Measurements from ENCODE around the gene FAM90A1.
"Not testable (repeated sequence)": the region's sequence is repeated elsewhere in the genome, so short reads cannot be mapped to it uniquely, and the experiment has no call there.

The FAM90A1 gene

DNA sequence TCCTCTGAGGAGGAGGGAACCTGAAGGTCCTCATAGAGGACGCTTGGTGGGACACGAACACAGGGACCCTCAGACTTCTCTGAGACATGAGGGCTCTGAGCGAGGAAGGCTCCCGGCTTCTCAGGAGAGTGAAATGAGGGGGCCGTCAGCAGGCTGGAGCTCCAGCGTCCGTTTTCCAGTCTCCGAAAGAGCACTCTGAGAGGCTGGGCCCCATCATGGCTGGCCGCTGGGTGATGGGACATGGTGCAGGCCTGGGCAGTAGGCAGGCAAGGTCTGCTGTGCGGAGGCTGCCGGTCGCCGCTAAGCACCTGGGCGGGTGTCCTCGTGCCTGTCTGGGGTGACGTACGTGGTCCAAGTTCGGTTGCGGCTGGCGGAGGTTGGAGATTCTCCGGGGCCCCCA is 5.6 kb downstream of the FAM90A1 start:
- H3K4me3 Mint-ChIP-seq, H3K27me3 Mint-ChIP-seq: not testable (repeated sequence)

GRCh38 chr12:8221375-8221774 is 6.0 kb downstream of the FAM90A1 start:
- not testable (repeated sequence) for H3K27ac Mint-ChIP-seq; H3K4me3 Mint-ChIP-seq; H3K36me3 Mint-ChIP-seq (ENCODE audit: low read depth); H3K4me1 Mint-ChIP-seq (ENCODE audit: low read depth); H3K9me3 Mint-ChIP-seq; H3K27me3 Mint-ChIP-seq

More for the DNA sequence above, 5.6 kb downstream of the FAM90A1 start:
- H3K4me1 Mint-ChIP-seq (ENCODE audit: low read depth); H3K36me3 Mint-ChIP-seq (ENCODE audit: low read depth); H3K9me3 Mint-ChIP-seq; H3K27ac Mint-ChIP-seq: not testable (repeated sequence)

DNA sequence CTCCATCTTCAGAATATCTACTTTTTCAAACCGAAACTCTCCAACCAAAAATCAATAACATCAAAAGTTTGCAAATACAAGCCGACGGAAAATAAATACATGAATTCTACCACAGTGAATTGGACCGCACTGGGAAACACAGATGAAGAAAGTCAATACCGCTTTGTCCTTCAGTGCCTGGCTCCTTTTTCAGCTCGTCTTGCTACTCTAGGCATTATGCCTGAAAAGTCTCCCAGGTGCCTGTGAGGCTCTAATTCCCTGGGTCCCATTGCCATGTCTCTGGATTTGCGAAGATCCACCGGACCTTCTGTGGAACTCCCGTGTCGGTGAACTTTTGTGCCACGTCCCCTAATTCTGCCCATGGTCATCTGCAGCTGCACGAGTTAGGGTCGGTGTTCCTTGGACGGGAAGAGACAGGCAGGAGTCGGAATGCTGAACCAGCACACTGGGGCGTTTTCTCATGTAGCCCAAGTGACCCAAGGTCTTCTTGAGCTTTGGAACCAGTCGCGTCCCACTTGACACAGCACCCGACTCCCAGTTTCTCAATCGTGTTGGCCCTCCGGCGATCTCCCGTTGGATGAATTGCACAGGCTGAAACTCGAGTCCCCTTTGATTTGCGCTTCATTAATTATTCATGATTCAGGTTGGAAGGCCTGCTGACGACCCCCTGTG is 8.6 kb downstream of the FAM90A1 start:
- not testable (repeated sequence) for H3K4me3 Mint-ChIP-seq; H3K36me3 Mint-ChIP-seq (ENCODE audit: low read depth); H3K27ac Mint-ChIP-seq

DNA sequence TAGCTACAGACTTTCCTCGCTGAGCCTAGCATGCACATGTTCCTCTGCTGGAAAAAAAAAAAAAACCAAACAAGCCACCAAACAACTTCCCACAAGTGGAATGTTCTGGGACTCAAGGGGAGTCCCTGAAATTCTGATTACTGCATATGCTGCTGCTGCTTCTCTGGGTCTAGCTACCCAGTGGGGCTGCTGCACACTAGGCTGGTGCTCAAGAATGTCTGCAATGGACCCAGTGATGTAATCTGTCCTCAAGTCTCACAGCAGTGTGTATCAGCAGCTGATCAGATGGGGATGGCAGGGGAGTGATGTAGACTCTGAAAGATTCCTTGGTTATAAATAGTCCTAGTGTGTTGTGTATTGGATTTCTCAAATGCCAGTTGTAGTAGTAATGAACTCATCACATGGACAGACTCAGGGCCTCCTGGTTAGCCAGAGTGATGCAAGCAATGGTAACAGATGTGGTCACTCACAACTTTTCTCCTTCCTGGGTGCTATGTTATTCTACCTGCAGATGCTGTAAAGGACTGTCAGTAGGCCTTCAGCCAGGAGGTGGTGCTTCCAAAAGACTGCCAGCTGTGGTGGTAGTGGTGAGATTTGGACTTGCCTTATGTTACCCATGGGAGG is 29.6 kb downstream of the FAM90A1 start:
- H3K4me3 Mint-ChIP-seq; H3K27me3 Mint-ChIP-seq; H3K36me3 Mint-ChIP-seq (ENCODE audit: low read depth); H3K9me3 Mint-ChIP-seq; H3K4me1 Mint-ChIP-seq (ENCODE audit: low read depth); H3K27ac Mint-ChIP-seq: not testable (repeated sequence)

More for the DNA sequence above, 8.6 kb downstream of the FAM90A1 start:
- not testable (repeated sequence) for H3K4me1 Mint-ChIP-seq (ENCODE audit: low read depth); H3K27me3 Mint-ChIP-seq; H3K9me3 Mint-ChIP-seq

DNA sequence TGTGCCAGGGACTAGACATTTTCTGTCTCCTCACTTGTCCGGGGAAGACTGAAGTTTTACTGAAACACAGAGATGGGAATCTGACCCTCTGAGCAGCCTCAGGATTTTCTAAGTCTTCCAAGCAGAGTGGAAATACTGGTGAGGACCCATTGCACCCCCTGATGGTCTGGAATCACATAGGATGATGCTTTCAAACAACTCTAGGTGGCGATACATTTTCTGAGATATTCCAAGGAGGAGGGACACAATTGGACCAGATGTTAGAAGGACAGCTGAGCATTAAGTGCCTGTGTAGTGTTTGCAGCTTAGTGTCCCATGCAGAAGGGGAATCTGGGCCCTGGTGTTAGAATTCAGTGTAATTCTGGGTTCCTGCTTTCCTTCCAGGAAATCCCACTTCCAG is 39.3 kb downstream of the FAM90A1 start:
- H3K27ac Mint-ChIP-seq; H3K9me3 Mint-ChIP-seq; H3K4me3 Mint-ChIP-seq; H3K27me3 Mint-ChIP-seq; H3K36me3 Mint-ChIP-seq (ENCODE audit: low read depth); H3K4me1 Mint-ChIP-seq (ENCODE audit: low read depth): not testable (repeated sequence)

DNA sequence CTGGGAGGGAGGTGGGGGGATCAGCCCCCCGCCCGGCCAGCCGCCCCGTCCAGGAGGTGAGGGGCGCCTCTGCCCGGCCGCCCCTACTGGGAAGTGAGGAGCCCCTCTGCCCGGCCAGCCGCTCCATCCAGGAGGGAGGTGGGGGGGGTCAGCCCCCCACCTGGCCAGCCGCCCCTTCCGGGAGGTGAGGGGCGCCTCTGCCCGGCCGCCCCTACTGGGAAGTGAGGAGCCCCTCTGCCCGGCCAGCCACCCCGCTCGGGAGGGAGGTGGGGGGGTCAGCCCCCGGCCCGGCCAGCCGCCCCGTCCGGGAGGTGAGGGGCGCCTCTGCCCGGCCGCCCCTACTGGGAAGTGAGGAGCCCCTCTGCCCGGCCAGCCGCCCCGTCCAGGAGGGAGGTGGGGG is 43.2 kb downstream of the FAM90A1 start:
- not testable (repeated sequence) for H3K27me3 Mint-ChIP-seq; H3K4me3 Mint-ChIP-seq; H3K27ac Mint-ChIP-seq; H3K4me1 Mint-ChIP-seq (ENCODE audit: low read depth); H3K36me3 Mint-ChIP-seq (ENCODE audit: low read depth); H3K9me3 Mint-ChIP-seq

DNA sequence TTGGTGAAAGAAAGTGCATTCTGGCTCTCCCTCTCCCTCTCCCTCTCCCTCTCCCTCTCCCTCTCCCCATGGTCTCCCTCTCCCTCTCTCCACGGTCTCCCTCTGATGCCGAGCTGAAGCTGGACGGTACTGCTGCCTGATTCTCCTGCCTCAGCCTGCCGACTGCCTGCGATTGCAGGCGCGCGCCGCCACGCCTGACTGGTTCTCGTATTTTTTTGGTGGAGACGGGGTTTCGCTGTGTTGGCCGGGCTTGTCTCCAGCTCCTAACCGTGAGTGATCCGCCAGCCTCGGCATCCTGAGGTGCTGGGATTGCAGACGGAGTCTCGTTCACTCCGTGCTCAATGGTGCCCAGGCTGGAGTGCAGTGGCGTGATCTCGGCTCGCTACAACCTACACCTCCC is 44.1 kb downstream of the FAM90A1 start:
- not testable (repeated sequence) for H3K9me3 Mint-ChIP-seq; H3K36me3 Mint-ChIP-seq (ENCODE audit: low read depth); H3K27me3 Mint-ChIP-seq; H3K4me1 Mint-ChIP-seq (ENCODE audit: low read depth); H3K27ac Mint-ChIP-seq; H3K4me3 Mint-ChIP-seq

- not testable (repeated sequence) for H3K27me3 Mint-ChIP-seq; H3K9me3 Mint-ChIP-seq; H3K4me1 Mint-ChIP-seq (ENCODE audit: low read depth); H3K4me3 Mint-ChIP-seq; H3K27ac Mint-ChIP-seq; H3K36me3 Mint-ChIP-seq (ENCODE audit: low read depth)
These were observed 44.5 kb downstream of the FAM90A1 start for GRCh38 chr12:8182923-8183322.

DNA sequence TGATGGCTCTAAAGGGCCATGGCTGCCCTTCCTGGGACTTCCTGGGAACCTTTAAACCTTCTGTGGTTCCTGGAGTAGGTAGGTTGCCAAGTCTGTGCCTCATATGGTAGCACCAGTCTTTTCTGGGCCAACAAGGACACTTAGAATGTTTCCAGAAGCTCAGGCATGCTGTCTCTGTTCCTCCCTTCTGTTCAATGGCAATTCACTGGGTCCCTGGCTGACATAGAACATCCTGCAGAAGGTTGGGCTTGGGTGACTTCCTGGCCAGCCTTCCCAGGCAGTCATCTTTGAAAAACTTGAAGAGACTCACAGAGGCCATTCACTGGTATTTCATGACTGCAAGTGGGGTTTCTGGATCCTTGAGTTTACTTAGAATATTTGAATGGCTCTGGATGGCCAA is 46.1 kb downstream of the FAM90A1 start:
- not testable (repeated sequence) for H3K4me1 Mint-ChIP-seq (ENCODE audit: low read depth); H3K27ac Mint-ChIP-seq; H3K36me3 Mint-ChIP-seq (ENCODE audit: low read depth); H3K27me3 Mint-ChIP-seq; H3K9me3 Mint-ChIP-seq
- H3K4me3 Mint-ChIP-seq: peak overlapping the region; percentile 77

GRCh38 chr12:8179989-8180585 is 47.3 kb downstream of the FAM90A1 start:
- not testable (repeated sequence) for H3K36me3 Mint-ChIP-seq (ENCODE audit: low read depth); H3K9me3 Mint-ChIP-seq; H3K27me3 Mint-ChIP-seq; H3K4me1 Mint-ChIP-seq (ENCODE audit: low read depth)
- Mint-ChIP-seq H3K4me3 (peak overlapping the region; percentile 81), H3K27ac (peak overlapping the region; percentile 13)

- not testable (repeated sequence) for H3K4me3 Mint-ChIP-seq; H3K27me3 Mint-ChIP-seq; H3K27ac Mint-ChIP-seq; H3K9me3 Mint-ChIP-seq; H3K36me3 Mint-ChIP-seq (ENCODE audit: low read depth); H3K4me1 Mint-ChIP-seq (ENCODE audit: low read depth)
These were observed 54.5 kb downstream of the FAM90A1 start for GRCh38 chr12:8172911-8173310.
